Measurements from ENCODE around the gene USP44. TPM values are rescaled to one million over a fixed set of nuclear protein-coding genes. Genes with fewer than 3 reads are reported as not detected.
A peak's percentile ranks its signal among the peaks of the same experiment; 100 is the strongest.

USP44 gene
- total and polyA plus RNA-seq, 2 of the 4 experiments (the other 2 are of a cell fraction): 13.0 to 33.5 TPM

GRCh38 chr12:95544756-95545155 is 6.5 kb downstream of the USP44 start:
- TF ChIP-seq CEBPB (IDR thresholded peaks at IDR 0.05; ENCODE audit: low read depth, low read length) (no peak), FOS (IDR thresholded peaks at IDR 0.05; ENCODE audit: low read depth, low read length) (no peak), POLR2A (IDR thresholded peaks at IDR 0.05; ENCODE audit: low read depth, low read length) (no peak), USF2 (IDR thresholded peaks at IDR 0.05; ENCODE audit: low read depth, low read length) (no peak), BHLHE40 (IDR thresholded peaks at IDR 0.05; ENCODE audit: low read depth, low read length) (no peak), RFX5 (IDR thresholded peaks at IDR 0.05; ENCODE audit: low read depth, low read length) (no peak), RCOR1 (IDR thresholded peaks at IDR 0.05; ENCODE audit: insufficient replicate concordance, low read length) (no peak), CHD1 (IDR thresholded peaks at IDR 0.05; ENCODE audit: low read depth, low read length) (no peak), MAZ (IDR thresholded peaks at IDR 0.05; ENCODE audit: borderline replicate concordance, low read depth, low read length) (no peak), NFE2L2 (IDR thresholded peaks at IDR 0.05; ENCODE audit: low read depth, low read length) (no peak), SMC3 (IDR thresholded peaks at IDR 0.05; ENCODE audit: low read depth, low read length) (no peak), MXI1 (IDR thresholded peaks at IDR 0.05; ENCODE audit: borderline replicate concordance, low read depth, low read length) (no peak)

More at GRCh38 chr12:95544756-95545155, 6.5 kb downstream of the USP44 start:
- dilution Hi-C loops (cut with HindIII; ENCODE audit: low sequenced_read_pairs, unreplicated experiment) (no loop called here), in situ Hi-C loops (cut with MboI; ENCODE audit: low sequenced_read_pairs) (no loop called here), intact Hi-C loops (cut with micrococcal nuclease) (no loop called here)
- Histone ChIP-seq H3K4me1 (ENCODE audit: control insufficient read depth, insufficient read depth, low read length) (peaks cover 7% of the 10 kb centered on the region; the same call in 1 of the 2 replicates), H3K23ac (ENCODE audit: low read depth, low read length) (no peak overlapping the region), H3K27me3 (ENCODE audit: control insufficient read depth, insufficient read depth, low read length) (no peaks in the 10 kb centered on the region), H2AK9ac (replicated peaks; ENCODE audit: low read depth, low read length, poor library complexity) (no peak overlapping the region), H4K91ac (ENCODE audit: insufficient read depth, low read depth, low read length) (no peak overlapping the region), H3K9me3 (ENCODE audit: control insufficient read depth, insufficient read depth, low read length) (peaks cover 7% of the 10 kb centered on the region), H2BK5ac (ENCODE audit: low read depth, low read length, poor library complexity, severe bottlenecking) (peak overlapping the region; percentile 97), H3K79me1 (ENCODE audit: low read depth in 1 of 2, low read length in 2 of 2) (peaks cover 36 to 50% of the 10 kb centered on the region in 2 experiments), H3K14ac (replicated peaks; ENCODE audit: low read depth, low read length) (no peak overlapping the region), H4K5ac (ENCODE audit: low read depth, low read length) (no peak overlapping the region; the same call in 1 of the 2 replicates), H2BK20ac (ENCODE audit: low read depth, low read length) (no peak overlapping the region), H3K4me3 (ENCODE audit: insufficient read depth, low read depth, low read length) (no peak overlapping the region), H4K8ac (ENCODE audit: low read depth in 2 of 2, low read length in 2 of 2) (no peak overlapping the region), H3K4ac (ENCODE audit: low read depth, low read length) (no peak overlapping the region), H3K18ac (ENCODE audit: low read depth, low read length) (no peak overlapping the region), H3K4me2 (ENCODE audit: low read depth, low read length) (peak overlapping the region; percentile 78; the same call in 1 of the 2 replicates), H2BK120ac (ENCODE audit: low read depth, low read length) (no peak overlapping the region), H3K9me1 (ENCODE audit: insufficient read depth, low read length) (no peaks in the 10 kb centered on the region; the same call in 1 of the 2 replicates), H3K36me3 (ENCODE audit: control insufficient read depth, insufficient read depth, low read length) (no peaks in the 10 kb centered on the region), H3K9ac (ENCODE audit: low read depth, low read length) (no peak overlapping the region), H3K27ac (ENCODE audit: insufficient read depth, low read length) (peak overlapping the region; percentile 82; the same call in 1 of the 2 replicates), H4K20me1 (ENCODE audit: insufficient read depth, low read length) (no peaks in the 10 kb centered on the region), H3K56ac (ENCODE audit: extremely low read depth, insufficient read depth, low read length) (no peak overlapping the region), H2BK15ac (ENCODE audit: low read depth, low read length) (no peak overlapping the region), H2AK5ac (ENCODE audit: low read depth, low read length) (no peak overlapping the region), H2AFZ (replicated peaks; ENCODE audit: low read length, poor library complexity) (no peak overlapping the region)
- CTCF ChIA-PET: interaction anchor here (0.6 to 1.2 kb wide), 2 partner anchors 10 to 207 kb away, joined by 6 to 8 read pairs; no protein-coding TSS in a partner anchor
- no peak for ATAC-seq (ENCODE audit: low read depth)
- POLR2A ChIA-PET (ENCODE audit: unreplicated experiment): no interaction called here
- peak; percentile 85 for DNase-seq
- no CpG with 5 or more reads among the region's 3 CpGs for WGBS, 2 experiments (ENCODE audit: extremely low coverage in 2 of 2, insufficient read length in 1 of 2)
- no TSS peak for BruUV-seq (replicated peaks)

Measured in IMR-90 (cell line).